HG03064 (cell line): Measurements from ENCODE around the gene GTPBP10.
"Not testable (repeated sequence)": the region's sequence is repeated elsewhere in the genome, so short reads cannot be mapped to it uniquely, and the experiment has no call there.

Experiments
- ATAC-seq: cut with Tn5 transposase; IDR thresholded peaks from one replicate; pipeline ENCODE4 v1.9.1; 2021; ENCODE audit warnings: low read depth; ENCODE audit not compliant: unreplicated experiment

Gene GTPBP10

GRCh38 chr7:90350032-90350431, 3.5 kb downstream of the GTPBP10 start:
- not testable (repeated sequence) for ATAC-seq

- no peak for ATAC-seq
Observed at GRCh38 chr7:90351987-90352386, 5.5 kb downstream of the GTPBP10 start.

- ATAC-seq, result no peak
Observed at GRCh38 chr7:90383422-90383821, 36.9 kb downstream of the GTPBP10 start.

GRCh38 chr7:90383861-90384260, 37.3 kb downstream of the GTPBP10 start:
- ATAC-seq, result no peak

GRCh38 chr7:90384433-90384832, 37.9 kb downstream of the GTPBP10 start:
- no peak for ATAC-seq

GRCh38 chr7:90387470-90388240, 41.1 kb downstream of the GTPBP10 start:
- ATAC-seq, result no peak

GRCh38 chr7:90390926-90391325, 44.4 kb downstream of the GTPBP10 start:
- no peak for ATAC-seq

- ATAC-seq, result no peak
Observed at GRCh38 chr7:90391488-90391887, 45.0 kb downstream of the GTPBP10 start.

- ATAC-seq, result no peak
Observed at GRCh38 chr7:90396420-90396819, 49.9 kb downstream of the GTPBP10 start.

GRCh38 chr7:90401989-90402388, 55.5 kb downstream of the GTPBP10 start:
- no peak for ATAC-seq

GRCh38 chr7:90402785-90403173, 56.3 kb downstream of the GTPBP10 start:
- ATAC-seq, result no peak

- ATAC-seq, result peak; percentile 89
Observed at GRCh38 chr7:90403174-90404113, 56.9 kb downstream of the GTPBP10 start, which contains the start of gene CLDN12. Gene CLDN12, plus strand, starts transcription at chr7:90403461. Its CDS starts 9,216 bp downstream, at chr7:90412677.

- no peak for ATAC-seq
Observed at GRCh38 chr7:90404777-90405176, 58.3 kb downstream of the GTPBP10 start.

GRCh38 chr7:90407484-90407821, 60.9 kb downstream of the GTPBP10 start:
- no peak for ATAC-seq

GRCh38 chr7:90408142-90408541, 61.6 kb downstream of the GTPBP10 start:
- no peak for ATAC-seq

- no peak for ATAC-seq
Observed at GRCh38 chr7:90409667-90410066, 63.2 kb downstream of the GTPBP10 start.

- no peak for ATAC-seq
Observed at GRCh38 chr7:90411510-90411909, 65.0 kb downstream of the GTPBP10 start.

GRCh38 chr7:90412458-90413184, 66.1 kb downstream of the GTPBP10 start:
- ATAC-seq, result no peak

- ATAC-seq, result no peak
Observed at GRCh38 chr7:90413185-90413528, 66.6 kb downstream of the GTPBP10 start.

GRCh38 chr7:90421651-90422050, 75.1 kb downstream of the GTPBP10 start:
- no peak for ATAC-seq

- peak; percentile 90 for ATAC-seq
Observed at GRCh38 chr7:90424720-90425119, 78.2 kb downstream of the GTPBP10 start.
